Fibroblast of skin of left quadriceps (primary cell): ENCODE measurements around the gene TYW1.
"Not testable (repeated sequence)": the region's sequence is repeated elsewhere in the genome, so short reads cannot be mapped to it uniquely, and the experiment has no call there.

Experiments
- DNase-seq, 2 experiments: peaks; one replicate each; pipeline ENCODE4 v3.0.0-alpha.2; 2013; ENCODE audit warnings: low read depth in 2 of 2

Gene TYW1

DNA sequence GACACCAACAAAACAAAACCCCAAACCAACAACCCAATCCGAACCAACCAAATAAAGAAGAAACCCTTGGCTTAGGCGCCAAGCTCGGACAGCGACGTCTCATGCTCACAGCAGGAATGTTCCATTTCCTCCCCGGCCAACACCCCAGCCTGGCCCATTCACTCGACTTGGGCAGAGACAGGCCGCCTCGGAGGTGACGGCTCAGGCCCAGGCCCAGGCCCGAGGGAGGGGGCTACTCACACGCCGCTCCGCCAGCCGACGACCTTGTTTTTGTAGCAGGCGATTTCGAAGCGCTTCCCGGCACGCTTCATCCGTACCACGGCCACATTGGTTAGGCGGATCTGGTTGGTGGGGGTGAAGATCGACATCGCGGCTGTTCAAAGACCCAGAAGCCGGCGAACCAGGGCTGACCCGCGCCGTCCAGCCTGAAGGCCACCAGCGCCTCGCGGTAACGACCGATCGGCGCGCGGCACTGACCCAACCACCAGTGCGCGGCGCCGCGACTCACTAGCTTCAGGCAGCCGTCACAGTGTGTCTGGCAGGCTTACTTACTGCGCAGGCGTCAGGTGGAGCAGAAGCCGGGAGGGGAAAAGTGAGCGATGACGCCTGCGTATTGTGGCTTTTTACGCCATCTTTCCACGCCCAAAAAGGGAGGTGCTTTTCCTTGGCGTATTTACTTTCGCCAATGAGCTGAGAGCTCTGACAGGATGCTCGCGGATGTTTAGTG is 1.4 kb upstream of the TYW1 start, which contains the start of gene SBDS:
SBDS (minus strand) TSS at position 537 of the 727 bp plus-strand sequence; CDS start at position 368, 169 bp downstream.
- DNase-seq: peak; percentile 97

DNA sequence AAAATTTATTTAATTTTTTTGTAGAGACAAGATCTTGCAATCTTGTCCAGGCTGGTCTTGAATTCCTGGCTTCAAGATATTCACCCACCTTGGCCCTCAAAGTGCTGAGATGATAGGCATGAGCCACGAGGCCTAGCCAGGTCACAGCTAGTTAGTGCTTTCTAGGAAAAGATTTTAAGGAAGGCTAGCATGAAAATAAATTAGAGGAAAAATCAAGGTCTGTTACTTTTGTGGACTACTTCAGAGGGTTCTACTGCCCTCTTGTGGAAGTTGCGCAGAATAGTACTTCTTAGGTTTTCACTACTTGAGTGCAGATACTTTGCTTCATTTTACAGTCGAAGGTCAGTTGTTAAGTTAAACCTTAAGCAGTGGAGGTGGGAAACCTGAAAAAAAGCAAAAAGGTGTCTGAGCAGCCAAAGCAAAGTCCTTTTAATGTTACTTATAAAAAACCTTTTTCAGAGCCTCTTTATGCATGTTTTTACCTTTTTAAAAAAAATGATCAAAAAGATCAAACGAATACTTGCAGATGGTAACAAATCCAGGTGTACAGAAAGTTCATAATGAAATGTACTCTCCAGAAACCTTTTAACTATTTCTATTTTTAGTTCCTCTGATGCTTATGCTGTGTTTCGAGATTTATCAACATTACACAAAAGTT is 4.1 kb downstream of the TYW1 start:
- DNase-seq: peak in 1 of 2 experiments; percentile 6

DNA sequence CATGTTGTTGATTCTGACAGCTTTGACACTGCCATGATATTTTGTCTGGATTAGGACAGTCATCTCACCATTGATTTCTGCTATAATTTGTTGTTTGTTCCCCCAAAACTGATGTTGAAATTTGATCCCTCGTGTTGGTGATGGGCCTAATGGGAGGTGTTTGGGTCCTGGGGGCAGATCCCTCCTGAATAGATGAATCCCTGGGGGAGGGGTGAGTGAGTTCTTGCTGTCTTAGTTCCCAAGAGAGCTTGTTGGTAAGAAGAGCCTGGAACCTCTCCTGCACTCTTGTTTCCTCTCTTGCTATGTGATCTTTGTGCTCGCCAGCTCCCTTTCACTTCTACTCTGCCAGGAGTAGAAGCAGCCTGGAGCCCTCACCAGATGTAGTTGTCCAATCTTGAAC is 7.5 kb downstream of the TYW1 start:
- not testable (repeated sequence) for DNase-seq

DNA sequence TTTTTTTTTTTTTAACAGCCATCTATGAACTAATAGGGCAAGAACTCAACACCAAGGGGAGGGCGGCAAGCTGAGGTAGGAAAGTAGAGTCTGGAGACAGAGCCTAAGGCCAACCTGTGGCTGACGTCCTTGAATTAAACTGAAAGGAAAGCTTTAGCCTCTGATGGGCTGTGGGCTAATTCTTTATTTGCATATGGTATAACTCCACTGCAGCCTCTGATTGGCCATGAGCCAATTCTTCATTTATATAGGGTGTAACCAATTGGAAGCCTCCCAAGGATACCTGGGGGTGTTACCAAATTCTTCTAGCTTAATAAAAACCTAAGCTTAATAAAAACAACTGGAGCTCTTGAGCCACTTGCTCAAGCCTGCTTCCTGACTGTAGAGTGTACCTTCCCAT is 10.3 kb downstream of the TYW1 start:
- no peak for DNase-seq

DNA sequence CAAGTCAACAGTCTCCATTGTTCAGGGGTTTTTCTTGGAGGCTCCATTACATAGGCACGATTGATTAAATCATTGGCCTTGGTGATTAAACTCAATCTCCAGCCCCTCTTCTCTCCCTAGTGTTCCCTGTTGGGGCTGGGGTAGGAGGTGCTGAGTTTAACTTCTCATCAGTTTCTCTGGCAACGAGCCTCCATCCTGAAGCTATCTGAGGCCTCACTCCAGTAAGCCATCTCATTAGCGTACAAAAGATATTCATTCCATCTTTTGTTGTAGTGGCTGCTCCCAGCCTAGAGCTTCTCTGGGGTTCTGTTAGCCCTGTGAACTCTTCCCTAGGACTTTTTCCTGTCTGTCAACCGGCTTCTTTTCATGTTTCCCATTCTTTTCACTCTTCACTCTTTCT is 11.6 kb downstream of the TYW1 start:
- DNase-seq: no peak

DNA sequence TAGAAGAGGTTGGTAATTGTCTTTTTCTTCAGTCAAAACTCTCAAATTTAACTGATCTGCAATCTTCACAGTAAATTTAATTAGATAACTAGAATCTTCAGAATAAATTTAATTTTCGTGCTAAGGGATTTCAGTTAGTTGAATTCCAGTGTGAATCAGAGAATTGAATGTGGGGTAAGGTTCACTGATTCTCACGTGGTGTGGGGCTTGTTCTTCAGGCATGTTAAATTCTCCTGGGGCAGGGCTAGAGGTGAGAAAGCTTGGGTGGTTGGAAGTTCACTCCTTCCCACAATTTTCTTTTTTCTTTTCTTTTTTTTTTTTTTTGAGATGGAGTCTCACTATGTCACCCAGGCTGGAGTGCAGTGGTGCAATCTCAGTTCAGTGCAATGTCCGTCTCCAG is 13.0 kb downstream of the TYW1 start:
- DNase-seq: not testable (repeated sequence)

DNA sequence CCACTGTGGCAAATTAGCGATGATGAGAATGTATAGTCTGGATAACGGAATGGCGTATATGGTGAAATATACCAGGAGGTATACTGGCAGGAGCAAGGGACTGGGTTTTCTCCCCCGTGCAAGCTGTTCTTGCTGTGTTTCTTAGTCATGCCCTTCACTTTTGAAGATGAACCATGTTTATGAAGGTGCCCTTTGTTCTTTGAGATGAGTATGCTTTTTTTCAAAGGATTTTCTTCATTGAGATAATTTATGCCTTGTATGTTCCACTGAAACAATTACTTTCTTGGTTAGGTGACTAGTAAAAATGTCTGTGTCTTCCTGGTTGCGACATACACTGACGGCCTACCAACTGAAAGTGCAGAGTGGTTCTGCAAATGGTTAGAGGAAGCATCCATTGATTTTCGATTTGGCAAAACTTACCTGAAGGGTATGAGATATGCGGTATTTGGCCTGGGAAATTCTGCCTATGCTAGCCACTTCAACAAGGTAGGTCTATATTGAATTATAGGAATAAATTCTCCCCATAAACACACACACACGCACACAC is 17.5 kb downstream of the TYW1 start:
- DNase-seq: not testable (repeated sequence)

DNA sequence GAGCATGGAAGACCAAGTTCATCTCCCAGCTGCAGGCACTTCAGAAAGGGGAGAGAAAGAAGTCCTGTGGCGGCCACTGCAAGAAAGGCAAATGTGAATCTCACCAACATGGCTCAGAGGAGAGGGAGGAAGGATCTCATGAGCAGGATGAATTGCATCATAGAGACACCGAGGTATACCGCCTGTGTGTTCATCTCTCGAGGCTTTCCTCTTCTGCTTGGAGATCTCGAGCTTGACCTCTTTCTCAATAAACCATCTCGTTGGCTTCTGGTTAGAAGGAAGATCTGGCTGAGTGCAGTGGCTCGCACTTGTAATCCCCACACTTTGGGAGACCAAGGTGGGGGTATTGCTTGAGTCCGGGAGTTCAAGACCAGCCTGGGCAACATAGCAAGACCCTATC is 21.3 kb downstream of the TYW1 start:
- not testable (repeated sequence) for DNase-seq

DNA sequence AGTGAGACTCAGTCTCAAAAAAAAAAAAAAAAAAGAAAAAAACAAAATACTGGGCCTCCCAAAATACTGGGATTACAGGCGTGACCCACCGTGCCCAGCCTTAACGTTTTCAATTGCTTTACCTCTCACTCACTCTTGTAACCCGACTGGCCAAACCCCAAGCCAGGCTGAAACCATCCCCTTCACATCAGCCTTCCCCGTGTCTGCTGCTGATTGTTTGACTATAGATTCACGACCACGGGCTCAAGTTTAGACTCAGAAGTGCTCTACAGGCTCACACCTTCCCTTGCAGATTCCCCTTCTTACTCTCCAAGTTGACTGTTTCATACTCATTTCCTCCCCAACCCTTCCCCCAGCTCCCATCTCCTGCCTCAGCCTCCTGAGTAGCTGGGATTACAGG is 22.3 kb downstream of the TYW1 start:
- no peak for DNase-seq

DNA sequence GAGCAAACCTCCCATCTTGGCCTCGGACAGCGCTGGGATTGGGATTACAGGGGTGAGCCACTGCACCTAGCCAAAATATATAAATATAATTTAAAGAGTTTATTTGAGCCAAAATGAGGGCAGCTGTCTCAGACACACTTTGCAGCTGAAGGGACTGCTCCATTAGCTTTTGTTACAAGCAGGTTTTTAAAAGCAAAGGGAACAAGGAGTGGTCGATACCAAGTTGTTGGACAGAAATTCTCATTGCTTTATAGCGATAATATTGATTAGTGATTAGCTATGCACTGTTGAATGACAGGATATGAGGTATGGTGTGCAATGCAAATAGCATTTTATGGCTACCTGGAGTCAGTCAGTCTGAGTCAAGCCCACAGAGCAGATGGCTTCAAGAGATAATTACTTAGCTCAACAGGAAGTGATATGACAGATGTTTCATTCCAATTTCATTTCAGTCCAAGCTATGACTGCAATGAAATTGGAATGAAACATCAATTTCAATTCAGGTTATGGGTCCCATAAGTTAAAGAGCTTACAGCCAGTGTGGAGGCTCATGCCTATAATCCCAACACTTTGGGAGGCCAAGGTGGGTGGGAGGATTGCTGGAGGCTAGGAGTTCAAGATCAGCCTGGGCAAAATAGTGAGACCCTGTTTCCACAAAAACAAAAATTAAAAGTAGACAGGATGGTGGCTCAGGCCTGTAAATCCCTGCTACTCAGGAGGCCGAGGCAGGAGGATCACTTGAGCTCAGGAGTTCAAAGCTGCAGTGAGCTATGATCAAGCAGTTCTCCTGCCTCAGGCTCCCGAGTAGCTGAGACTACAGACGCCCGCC is 23.1 kb downstream of the TYW1 start:
- DNase-seq: peak; percentile 17 to 27

DNA sequence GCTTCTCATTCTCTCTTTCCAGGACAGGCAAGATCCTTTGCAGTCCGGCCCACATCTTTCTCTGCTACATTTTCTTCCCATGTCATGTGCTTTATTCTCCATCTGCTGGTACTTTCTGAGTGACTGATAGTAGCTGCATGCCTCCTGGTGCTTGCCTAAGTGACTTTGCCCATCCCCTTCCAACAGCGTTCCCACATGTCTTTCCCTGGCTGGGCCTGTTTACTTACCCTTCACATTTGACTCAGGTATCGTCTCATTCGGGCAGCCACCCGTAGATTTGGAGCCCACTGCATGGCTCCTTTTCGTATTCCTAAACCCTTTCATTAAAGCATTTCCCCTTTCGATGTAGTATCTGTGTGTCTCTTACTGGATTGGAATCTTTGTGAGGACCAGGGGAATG is 24.6 kb downstream of the TYW1 start:
- no peak for DNase-seq

DNA sequence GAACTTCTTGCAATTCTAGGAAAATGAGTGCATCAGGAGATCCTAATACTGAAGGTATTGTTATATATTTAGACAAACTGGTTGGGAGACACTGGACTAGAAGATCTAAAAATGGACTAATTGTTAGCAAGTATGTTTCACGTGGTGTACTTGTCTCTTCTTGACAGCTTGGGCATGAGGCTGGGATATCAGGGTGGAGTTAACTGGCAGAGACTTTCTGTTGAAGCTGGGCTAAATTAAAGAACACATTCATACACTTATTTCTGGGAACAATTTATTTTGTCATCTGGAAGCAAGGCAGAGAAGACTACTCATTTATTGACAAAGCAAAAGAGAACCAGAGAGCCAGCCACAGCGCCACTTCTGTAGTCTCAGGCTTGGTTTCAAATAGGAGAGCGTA is 25.9 kb downstream of the TYW1 start:
- no peak for DNase-seq

DNA sequence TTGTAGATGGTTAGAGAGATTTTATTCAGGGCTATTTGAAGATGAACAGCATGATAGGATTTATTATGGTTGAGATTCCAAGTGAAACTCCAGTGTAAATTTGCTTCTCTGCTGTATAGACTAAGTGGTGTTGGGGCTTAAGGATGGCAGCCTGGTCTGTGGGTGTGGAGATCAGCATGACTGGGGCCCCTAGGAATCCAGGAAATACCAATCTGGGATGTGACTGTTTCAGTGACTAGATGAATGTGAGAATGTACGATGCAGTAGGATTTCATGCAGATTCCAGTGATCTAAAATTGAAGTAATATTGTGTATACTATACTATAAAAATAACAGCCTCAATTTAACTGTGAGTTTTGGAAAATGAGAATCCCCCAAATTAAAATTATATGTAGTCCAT is 28.8 kb downstream of the TYW1 start:
- DNase-seq: peak in 1 of 2 experiments; percentile 23

DNA sequence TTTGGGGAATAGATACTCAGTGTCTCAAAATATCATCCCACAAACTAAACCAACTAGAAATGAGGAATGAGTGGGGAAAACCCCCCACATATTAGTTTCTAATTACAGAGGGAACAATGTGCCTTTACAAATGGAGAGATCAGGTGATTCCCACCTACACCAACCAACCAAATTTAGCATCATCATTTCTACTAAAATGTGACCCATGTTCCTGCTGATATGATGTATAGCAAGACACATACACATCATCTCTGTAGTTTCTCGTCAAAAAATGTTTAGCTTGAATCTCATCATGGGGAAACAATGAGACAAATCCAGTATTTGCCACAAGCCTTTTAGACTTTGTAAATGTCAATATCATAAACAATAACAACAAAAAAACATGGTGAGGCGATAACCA is 35.1 kb downstream of the TYW1 start:
- DNase-seq: not testable (repeated sequence)

DNA sequence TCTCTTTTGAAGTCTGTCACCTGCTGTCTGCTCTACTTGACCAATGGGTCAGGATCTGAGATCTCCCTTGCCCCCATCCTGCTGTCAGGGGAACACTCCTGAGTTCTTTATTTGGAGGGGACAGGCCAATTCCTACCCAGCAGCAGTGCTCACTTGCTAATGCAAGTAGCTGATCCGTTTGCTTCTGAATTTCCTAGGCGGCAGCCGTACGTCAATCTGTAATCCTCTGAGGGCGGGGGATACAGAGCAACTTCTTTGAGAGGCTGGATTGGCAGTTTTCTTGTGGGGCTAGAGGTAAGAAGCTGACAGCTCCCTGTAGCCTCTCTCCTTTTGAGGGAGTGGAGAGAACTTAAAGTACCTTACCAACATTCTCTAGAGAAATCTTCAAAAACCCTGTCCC is 36.6 kb downstream of the TYW1 start:
- DNase-seq: no peak

DNA sequence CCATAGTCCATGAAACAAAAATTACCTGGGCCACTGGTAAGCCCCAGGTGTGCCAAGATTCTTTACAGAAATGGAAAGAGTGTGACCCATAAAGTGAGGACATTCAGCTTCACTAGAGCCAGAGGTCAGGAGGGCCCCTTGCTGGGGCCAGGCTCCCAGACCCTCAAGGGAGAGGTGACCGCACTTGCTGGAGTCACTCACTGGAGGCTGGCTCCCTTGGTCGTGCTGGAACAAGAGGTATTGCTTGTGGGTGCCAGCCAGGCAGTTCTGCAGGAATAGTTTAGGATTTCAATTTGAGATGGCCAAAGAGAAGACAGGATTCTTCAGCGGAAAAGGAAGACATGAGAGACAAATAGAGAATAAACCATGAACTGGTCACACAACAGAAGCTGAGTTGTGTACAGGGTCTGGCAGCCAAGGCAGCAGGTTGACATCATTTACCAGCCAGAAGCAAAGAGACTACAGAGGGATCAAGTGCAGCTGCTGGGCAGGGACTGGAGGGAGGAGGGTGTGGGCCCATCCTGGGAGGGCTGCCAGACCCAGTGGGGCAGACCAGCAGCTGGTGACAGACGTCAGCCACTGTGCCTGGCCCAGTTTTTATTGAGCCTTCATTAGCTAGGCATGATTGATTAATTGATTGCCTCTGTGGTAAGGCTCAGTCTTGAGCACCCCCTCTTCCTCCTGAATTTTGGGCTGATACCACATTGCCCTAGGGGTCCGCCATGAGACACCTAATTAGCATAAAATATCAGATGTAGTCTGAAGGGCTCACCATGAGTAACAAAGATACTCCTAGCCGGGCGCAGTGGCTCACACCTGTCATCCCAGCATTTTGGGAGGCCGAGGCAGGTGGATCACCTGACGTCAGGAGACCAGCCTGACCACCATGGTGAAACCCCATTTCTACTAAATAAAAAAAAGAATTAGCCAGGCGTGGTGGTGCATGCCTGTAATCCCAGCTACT is 40.1 kb downstream of the TYW1 start:
- DNase-seq: not testable (repeated sequence)

DNA sequence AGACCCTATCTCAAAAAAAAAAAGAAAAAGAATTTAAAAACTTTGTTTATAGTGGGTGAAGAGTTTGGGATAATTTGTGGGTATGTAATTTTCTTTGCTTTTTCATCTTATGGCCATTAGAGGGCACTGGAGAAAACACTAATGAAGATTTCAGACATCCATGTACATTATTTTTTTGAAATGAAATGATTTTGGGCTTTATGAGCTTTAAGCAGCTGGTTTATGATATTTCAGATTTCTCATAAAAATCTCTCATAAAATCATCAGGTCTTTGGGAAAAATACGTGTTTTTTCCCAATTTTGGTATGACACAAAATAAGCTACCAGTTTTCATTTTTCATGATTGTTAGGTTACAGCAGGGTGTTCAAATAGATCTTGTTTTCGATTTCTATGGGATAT is 44.2 kb downstream of the TYW1 start:
- not testable (repeated sequence) for DNase-seq

DNA sequence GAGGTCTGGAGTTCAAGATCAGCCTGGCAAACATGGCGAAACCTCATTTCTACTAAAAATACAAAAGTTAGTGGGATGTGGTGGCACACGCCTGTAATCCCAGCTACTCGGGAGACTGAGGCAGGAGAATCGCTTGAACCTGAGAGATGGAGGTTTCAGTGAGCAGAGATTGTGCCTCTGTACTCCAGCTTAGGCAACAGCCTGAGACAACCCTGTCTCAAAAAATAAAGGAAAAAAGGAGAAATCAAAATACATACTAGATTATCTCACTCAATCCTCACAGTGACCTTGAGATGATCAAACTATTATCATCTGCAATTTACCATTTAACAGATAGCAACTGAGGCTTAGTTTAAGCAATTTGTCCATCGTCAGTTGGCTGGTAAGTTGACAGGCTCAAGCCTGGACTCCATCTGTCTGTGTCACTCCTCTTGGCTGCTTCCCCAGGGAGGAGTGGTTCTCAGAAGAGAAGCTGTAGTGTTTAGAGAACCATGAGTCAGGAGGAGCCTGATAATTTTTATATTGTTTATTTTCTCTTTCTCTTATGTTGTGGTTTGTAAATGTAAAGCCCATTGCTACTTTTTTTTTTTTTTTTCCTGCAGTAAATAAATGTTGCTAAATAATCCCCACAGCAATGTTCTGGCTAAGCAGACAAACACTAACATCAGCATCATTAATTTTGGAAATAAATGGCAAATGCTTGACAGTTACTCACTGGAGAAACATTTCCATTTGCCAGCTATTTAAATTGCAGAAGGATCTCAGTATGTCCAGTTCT is 46.3 kb downstream of the TYW1 start:
- peak; percentile 32 to 39 for DNase-seq

DNA sequence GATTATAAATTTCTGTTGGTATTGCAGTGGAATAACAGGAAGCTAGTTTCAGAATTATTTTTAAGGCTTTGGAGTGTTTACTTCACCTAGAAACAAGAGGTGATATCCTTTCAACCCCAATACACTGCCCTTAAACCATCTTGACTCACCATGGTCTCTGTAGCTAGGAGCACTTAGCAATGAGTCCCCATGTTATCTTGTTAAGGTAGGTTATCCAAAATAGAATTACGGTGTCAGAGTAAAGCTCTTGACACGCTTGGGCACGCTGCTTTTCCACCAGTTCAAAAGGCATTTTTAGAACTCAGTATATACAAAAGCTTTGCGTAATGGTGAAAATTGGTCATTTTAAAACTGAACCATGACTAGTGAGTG is 46.9 kb downstream of the TYW1 start:
- not testable (repeated sequence) for DNase-seq

DNA sequence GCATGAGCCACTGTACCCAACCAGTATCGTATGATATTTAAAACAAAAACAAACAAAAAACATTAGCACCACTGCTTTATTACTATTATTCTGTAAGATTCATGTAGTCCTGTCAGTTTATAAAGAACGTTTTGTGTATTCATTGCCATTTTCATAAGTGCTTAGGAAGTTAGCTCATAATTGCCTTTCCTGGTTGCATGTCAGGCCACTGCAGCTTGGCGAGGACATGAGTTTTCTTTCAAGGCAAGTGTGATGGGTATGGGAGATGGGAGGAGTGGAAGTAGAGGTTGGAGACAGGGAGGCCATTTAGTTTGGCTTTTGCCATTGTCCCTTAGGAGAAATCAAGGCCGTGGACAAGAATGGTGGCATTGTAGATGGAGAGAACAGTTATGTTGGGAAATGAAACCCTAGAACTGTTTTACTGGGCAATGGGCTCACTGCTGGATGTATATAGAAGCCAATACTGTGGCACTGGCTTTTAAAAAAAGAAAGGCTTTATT is 48.9 kb downstream of the TYW1 start:
- DNase-seq: no peak
